Peyer's patch (tissue), 4 donors: ENCODE results near the gene C22orf31. TPM values are rescaled to one million over a fixed set of nuclear protein-coding genes. Genes with fewer than 3 reads are reported as not detected.

Source experiments
- DNase-seq, 3 donors: peaks; one replicate each; pipeline ENCODE4 v3.0.0-alpha.2; 2017 to 2019
- H3K27ac ChIP-seq, 4 donors: fragments of 200-600 bp; sonication (generic); one replicate each; pipeline ENCODE4 v1.5.1; 2016 to 2019
- H3K27me3 ChIP-seq, 2 donors: fragments of 200-600 bp; sonication (generic); one replicate each; pipeline ENCODE4 v1.5.1; 2019
- H3K36me3 ChIP-seq, 3 donors: fragments of 200-600 bp; sonication (generic); one replicate each; pipeline ENCODE4 v1.5.1; 2016 to 2019
- H3K4me1 ChIP-seq, 4 donors: fragments of 200-600 bp; sonication (generic); one replicate each; pipeline ENCODE4 v1.5.1; 2016 to 2019
- H3K4me3 ChIP-seq, 4 donors: fragments of 200-600 bp; sonication (generic); 1 replicate in 3 of 4; 2 replicates in 1 of 4; pipeline ENCODE4 v1.5.1; 2016 to 2019; ENCODE audit warnings: mild to moderate bottlenecking in 1 of 4
- H3K9me3 ChIP-seq, 4 donors: fragments of 200-600 bp; sonication (generic); one replicate each; pipeline ENCODE4 v1.5.1; 2016 to 2019; ENCODE audit warnings: mild to moderate bottlenecking in 1 of 4
- CTCF ChIP-seq, 6 experiments: fragments of 450-650 bp in 4 of 6; fragments of 200-600 bp in 2 of 6; sonication (generic) in 1 of 6; IDR thresholded peaks; one replicate each; pipeline ENCODE4 v1.5.1; 2017 to 2019; ENCODE audit warnings: antibody characterized with exemption in 6 of 6, mild to moderate bottlenecking in 3 of 6, moderate library complexity in 1 of 6
- POLR2A ChIP-seq, 2 donors: fragments of 450-650 bp; IDR thresholded peaks; one replicate each; pipeline ENCODE4 v1.5.1; 2017; ENCODE audit warnings: antibody characterized with exemption in 2 of 2, mild to moderate bottlenecking in 2 of 2, moderate library complexity in 2 of 2
- total RNA-seq, 4 donors: library from RNA; depleted of rRNA; stranded (reverse); fragments of >200 nt; gene quantifications; one replicate each; pipeline ENCODE4 v1.1.0, GENCODE V29; 2016

C22orf31 gene
- total RNA-seq, 4 donors from 2014 or later, result not detected

- H3K4me3 ChIP-seq, result no peak overlapping the region
- H3K27me3 ChIP-seq, result no peaks in the 10 kb centered on the region
- H3K27ac ChIP-seq, result no peak overlapping the region
- H3K9me3 ChIP-seq, result no peaks in the 10 kb centered on the region
- no peak for DNase-seq
- peaks cover 0 to 13% (median 0%) of the 10 kb centered on the region in 4 donors for H3K4me1 ChIP-seq
- no peaks in the 10 kb centered on the region for H3K36me3 ChIP-seq
- no peak for TF ChIP-seq CTCF (IDR thresholded peaks at IDR 0.05)
- no peak for TF ChIP-seq POLR2A (IDR thresholded peaks at IDR 0.05)
These were observed 24.2 kb downstream of the C22orf31 start for GRCh38 chr22:29037340-29037932.

- H3K27ac ChIP-seq, result no peak overlapping the region
These were observed 29.0 kb downstream of the C22orf31 start for GRCh38 chr22:29032584-29032983.

GRCh38 chr22:29032014-29032475 lies 29.6 kb downstream of the C22orf31 start:
- H3K36me3 ChIP-seq, result no peaks in the 10 kb centered on the region
- DNase-seq, result no peak
- H3K4me1 ChIP-seq, result peaks cover 0 to 38% (median 0%) of the 10 kb centered on the region in 4 donors
- peak overlapping the region; percentile 26 to 81 (median 72) for H3K27ac ChIP-seq
- H3K27me3 ChIP-seq, result no peaks in the 10 kb centered on the region
- no peak overlapping the region for H3K4me3 ChIP-seq
- H3K9me3 ChIP-seq, result no peaks in the 10 kb centered on the region
- TF ChIP-seq POLR2A (IDR thresholded peaks at IDR 0.05) (no peak), CTCF (IDR thresholded peaks at IDR 0.05) (no peak)

More at GRCh38 chr22:29032584-29032983, 29.0 kb downstream of the C22orf31 start:
- no peak for DNase-seq
- H3K4me1 ChIP-seq, result peaks cover 0 to 38% (median 0%) of the 10 kb centered on the region in 4 donors
- no peaks in the 10 kb centered on the region for H3K36me3 ChIP-seq
- no peaks in the 10 kb centered on the region for H3K27me3 ChIP-seq
- H3K4me3 ChIP-seq, result no peak overlapping the region
- TF ChIP-seq CTCF (IDR thresholded peaks at IDR 0.05) (no peak), POLR2A (IDR thresholded peaks at IDR 0.05) (no peak)
- H3K9me3 ChIP-seq, result no peaks in the 10 kb centered on the region

GRCh38 chr22:29031227-29032011 lies 30.2 kb downstream of the C22orf31 start:
- H3K4me3 ChIP-seq, result peak overlapping the region in 3 of 4 donors; percentile 14 to 58 (median 57)
- no peak for TF ChIP-seq POLR2A (IDR thresholded peaks at IDR 0.05)
- TF ChIP-seq CTCF (IDR thresholded peaks at IDR 0.05), result no peak
- DNase-seq, result peak in 1 of 3 donors; percentile 62
- no peaks in the 10 kb centered on the region for H3K9me3 ChIP-seq
- no peaks in the 10 kb centered on the region for H3K36me3 ChIP-seq
- no peaks in the 10 kb centered on the region for H3K27me3 ChIP-seq
- H3K27ac ChIP-seq, result peak overlapping the region; percentile 26 to 81 (median 72)
- H3K4me1 ChIP-seq, result peaks cover 0 to 38% (median 0%) of the 10 kb centered on the region in 4 donors

GRCh38 chr22:29030618-29031226 lies 30.9 kb downstream of the C22orf31 start:
- TF ChIP-seq POLR2A (IDR thresholded peaks at IDR 0.05), result no peak
- TF ChIP-seq CTCF (IDR thresholded peaks at IDR 0.05), result no peak
- H3K4me3 ChIP-seq, result peak overlapping the region in 3 of 4 donors; percentile 14 to 58 (median 57)

More at GRCh38 chr22:29030618-29031226, 30.9 kb downstream of the C22orf31 start:
- H3K27ac ChIP-seq, result peak overlapping the region in 3 of 4 donors; percentile 66 to 81 (median 78)
- no peaks in the 10 kb centered on the region for H3K9me3 ChIP-seq
- no peaks in the 10 kb centered on the region for H3K36me3 ChIP-seq
- DNase-seq, result peak in 2 of 3 donors; percentile 75 to 83
- peaks cover 0 to 38% (median 0%) of the 10 kb centered on the region in 4 donors for H3K4me1 ChIP-seq
- H3K27me3 ChIP-seq, result no peaks in the 10 kb centered on the region
